Measurements from ENCODE around the gene ZNF736.
"Not testable (repeated sequence)": the region's sequence is repeated elsewhere in the genome, so short reads cannot be mapped to it uniquely, and the experiment has no call there.

ZNF736 gene

GRCh38 chr7:64307254-64308015 lies 6.3 kb upstream of the ZNF736 start:
- H3K4me3 ChIP-seq (replicated peaks; ENCODE audit: low read depth, low read length): peak overlapping the region; percentile 36
- TF ChIP-seq CTCF (IDR thresholded peaks at IDR 0.05; ENCODE audit: low read depth, low read length, missing control alignments): no peak
- DNase-seq (ENCODE audit: extremely low read depth, low read depth): peak; percentile 38

GRCh38 chr7:64308016-64308270 lies 5.8 kb upstream of the ZNF736 start:
- H3K4me3 ChIP-seq (replicated peaks; ENCODE audit: low read depth, low read length): peak overlapping the region; percentile 36
- no peak for DNase-seq (ENCODE audit: extremely low read depth, low read depth)
- no peak for TF ChIP-seq CTCF (IDR thresholded peaks at IDR 0.05; ENCODE audit: low read depth, low read length, missing control alignments)

GRCh38 chr7:64310426-64310825 lies 3.3 kb upstream of the ZNF736 start:
- no peak for TF ChIP-seq CTCF (IDR thresholded peaks at IDR 0.05; ENCODE audit: low read depth, low read length, missing control alignments)
- DNase-seq (ENCODE audit: extremely low read depth, low read depth): no peak
- no peak overlapping the region for H3K4me3 ChIP-seq (replicated peaks; ENCODE audit: low read depth, low read length)

GRCh38 chr7:64312826-64313225 lies 935 bp upstream of the ZNF736 start:
- no peak for DNase-seq (ENCODE audit: extremely low read depth, low read depth)
- no peak for TF ChIP-seq CTCF (IDR thresholded peaks at IDR 0.05; ENCODE audit: low read depth, low read length, missing control alignments)
- H3K4me3 ChIP-seq (replicated peaks; ENCODE audit: low read depth, low read length): no peak overlapping the region

- DNase-seq (ENCODE audit: extremely low read depth, low read depth): no peak
- no peak for TF ChIP-seq CTCF (IDR thresholded peaks at IDR 0.05; ENCODE audit: low read depth, low read length, missing control alignments)
- peak overlapping the region; percentile 76 for H3K4me3 ChIP-seq (replicated peaks; ENCODE audit: low read depth, low read length)
These were observed 805 bp downstream of the ZNF736 start for GRCh38 chr7:64314566-64314965.

GRCh38 chr7:64316031-64316742 lies 2.4 kb downstream of the ZNF736 start:
- DNase-seq (ENCODE audit: extremely low read depth, low read depth); H3K4me3 ChIP-seq (replicated peaks; ENCODE audit: low read depth, low read length): not testable (repeated sequence)

- no peak for TF ChIP-seq CTCF (IDR thresholded peaks at IDR 0.05; ENCODE audit: low read depth, low read length, missing control alignments)
- no peak for DNase-seq (ENCODE audit: extremely low read depth, low read depth)
- H3K4me3 ChIP-seq (replicated peaks; ENCODE audit: low read depth, low read length): no peak overlapping the region
These were observed 7.1 kb downstream of the ZNF736 start for GRCh38 chr7:64320547-64321513.

- not testable (repeated sequence) for H3K4me3 ChIP-seq (replicated peaks; ENCODE audit: low read depth, low read length)
These were observed 10.4 kb downstream of the ZNF736 start for GRCh38 chr7:64324166-64324565.

GRCh38 chr7:64348713-64349210 lies 35.0 kb downstream of the ZNF736 start:
- DNase-seq (ENCODE audit: extremely low read depth, low read depth); H3K4me3 ChIP-seq (replicated peaks; ENCODE audit: low read depth, low read length): not testable (repeated sequence)

More at GRCh38 chr7:64324166-64324565, 10.4 kb downstream of the ZNF736 start:
- DNase-seq (ENCODE audit: extremely low read depth, low read depth): not testable (repeated sequence)

Measured in HFF-Myc (cell line).